PC-3 (cell line): ENCODE measurements around the gene OLFM4. TPM values are rescaled to one million over a fixed set of nuclear protein-coding genes. Genes with fewer than 3 reads are reported as not detected.
A peak's percentile ranks its signal among the peaks of the same experiment; 100 is the strongest.

ENCODE experiments used
- ATAC-seq: fragments of 200-7000 bp; cut with Tn5 transposase; 2 replicates; pipeline ENCODE4 v1.9.1; 2020; ENCODE audit warnings: mild to moderate bottlenecking, moderate library complexity
- Bru-seq: library from RNA; stranded (reverse); fragments of 400-500 nt; gene quantifications from one replicate; lab custom pipeline; 2021; lab: Mats Ljungman, UMichigan
- BruChase-seq, 2 experiments: library from RNA; stranded (reverse); fragments of 400-500 nt; gene quantifications; one replicate each; lab custom pipeline; 2021; lab: Mats Ljungman, UMichigan
- BruUV-seq: library from RNA; stranded (reverse); fragments of 400-500 nt; replicated peaks from 2 replicates; lab custom pipeline; 2021; lab: Mats Ljungman, UMichigan
- CTCF ChIA-PET: fragments of 300-600 bp; sonication (Branson Sonifier 250); formaldehyde crosslinking; loops from one replicate; lab custom pipeline; 2022; ENCODE audit warnings: antibody characterized with exemption; lab: Charles Lee
- POLR2A ChIA-PET: fragments of 300-600 bp; sonication (Branson Sonifier 250); formaldehyde crosslinking; loops from one replicate; lab custom pipeline; 2022; ENCODE audit warnings: antibody characterized with exemption; ENCODE audit not compliant: unreplicated experiment; lab: Charles Lee
- DNase-seq: peaks from one replicate; pipeline ENCODE4 v3.0.0-alpha.2; 2015
- H2AFZ ChIP-seq: fragments of 300-600 bp; sonication (generic); 2 replicates; pipeline ENCODE4 v1.6.0; 2016; ENCODE audit warnings: antibody characterized with exemption, low read length
- H3F3A ChIP-seq: fragments of 300-600 bp; sonication (generic); one replicate; pipeline ENCODE4 v1.6.0; 2017; ENCODE audit warnings: antibody characterized with exemption, low read length, control low read depth, mild to moderate bottlenecking; ENCODE audit not compliant: unreplicated experiment
- H3K27ac ChIP-seq: fragments of 300-600 bp; sonication (generic); 2 replicates; pipeline ENCODE4 v1.5.1; 2016; ENCODE audit warnings: mild to moderate bottlenecking, low read length
- H3K27me3 ChIP-seq: fragments of 300-600 bp; sonication (generic); 2 replicates; pipeline ENCODE4 v1.6.1; 2016; ENCODE audit warnings: low read length, mixed read lengths
- H3K36me3 ChIP-seq: fragments of 300-600 bp; sonication (generic); 2 replicates; pipeline ENCODE4 v1.6.1; 2016; ENCODE audit warnings: low read depth, mixed run types, low read length, mixed read lengths
- H3K4me1 ChIP-seq: fragments of 300-600 bp; sonication (generic); 2 replicates; pipeline ENCODE4 v1.5.1; 2016; ENCODE audit warnings: low read length; ENCODE audit not compliant: insufficient read depth
- H3K4me2 ChIP-seq: fragments of 300-600 bp; sonication (generic); 2 replicates; pipeline ENCODE4 v1.6.0; 2016; ENCODE audit warnings: low read length
- H3K4me3 ChIP-seq: fragments of 300-600 bp; sonication (generic); 2 replicates; pipeline ENCODE4 v1.5.1; 2016; ENCODE audit warnings: mild to moderate bottlenecking, low read length, mixed read lengths
- H3K79me2 ChIP-seq: fragments of 300-600 bp; sonication (generic); 2 replicates; pipeline ENCODE4 v1.6.1; 2017; ENCODE audit warnings: low read length, mixed read lengths
- H3K9ac ChIP-seq: fragments of 300-600 bp; sonication (generic); 2 replicates; pipeline ENCODE4 v1.6.0; 2016; ENCODE audit warnings: mild to moderate bottlenecking, low read length
- H3K9me2 ChIP-seq: fragments of 300-600 bp; sonication (generic); replicated peaks from 2 replicates; pipeline ENCODE4 v1.6.1; 2016; ENCODE audit warnings: mixed run types, low read length, mixed read lengths
- H3K9me3 ChIP-seq: fragments of 300-600 bp; sonication (generic); 2 replicates; pipeline ENCODE4 v1.6.1; 2016; ENCODE audit warnings: low read length, mixed read lengths
- H4K20me1 ChIP-seq: fragments of 300-600 bp; sonication (generic); 2 replicates; pipeline ENCODE4 v1.6.1; 2016; ENCODE audit warnings: low read length, mixed read lengths
- CTCF ChIP-seq: fragments of 300-600 bp; sonication (generic); conservative IDR thresholded peaks from 2 replicates; pipeline ENCODE4 v1.5.1; 2017; ENCODE audit warnings: antibody characterized with exemption, low read depth, mild to moderate bottlenecking, low read length
- EZH2 ChIP-seq: fragments of 300-600 bp; sonication (generic); IDR thresholded peaks from one replicate; pipeline ENCODE4 v1.6.1; 2017; ENCODE audit warnings: antibody characterized with exemption, mild to moderate bottlenecking, low read length; ENCODE audit not compliant: unreplicated experiment
- EZH2phosphoT487 ChIP-seq: fragments of 300-600 bp; sonication (generic); IDR thresholded peaks from 2 replicates; pipeline ENCODE4 v1.6.1; 2018; ENCODE audit warnings: mild to moderate bottlenecking, antibody characterized with exemption, low read length, borderline replicate concordance
- intact Hi-C: fragments of 100-400 bp; cut with micrococcal nuclease; formaldehyde crosslinking; loops from 2 replicates; pipeline ENCODE4 v1.9.0; 2023
- long read RNA-seq: library from polyadenylated mRNA; unstranded; transcript quantifications from one replicate; pipeline ENCODE4 v2.0.0, GENCODE V29; 2021; ENCODE audit not compliant: unreplicated experiment
- total RNA-seq: library from RNA; depleted of rRNA; stranded (reverse); fragments of >200 nt; gene quantifications from 2 replicates; pipeline ENCODE4 v1.2.3, GENCODE V29; 2014; rRNA removed

Gene OLFM4
- total RNA-seq (not detected in 2 replicates), Bru-seq, nascent RNA (not detected), BruChase-seq, experiment 1, labeled RNA remaining after a 6-hour chase (not detected), BruChase-seq, experiment 2, labeled RNA remaining after a 2-hour chase (not detected)
- long read RNA-seq = 0 reads

- BruUV-seq = no TSS peak
- ChIA-PET POLR2A (no interaction called here), CTCF (no interaction called here)
- Histone ChIP-seq H3K36me3 (no peaks in the 10 kb centered on the region), H3K9ac (no peak within 1 kb of the TSS), H3F3A (no peaks in the 10 kb centered on the region), H3K27me3 (no peaks in the 10 kb centered on the region), H3K4me1 (no peaks in the 10 kb centered on the region), H3K4me3 (no peak within 1 kb of the TSS), H3K9me2 (no peaks in the 10 kb centered on the region), H3K9me3 (no peaks in the 10 kb centered on the region), H3K27ac (no peak within 1 kb of the TSS), H2AFZ (no peak within 1 kb of the TSS), H3K4me2 (no peak within 1 kb of the TSS), H4K20me1 (no peaks in the 10 kb centered on the region), H3K79me2 (no peaks in the 10 kb centered on the region)
- DNase-seq (no peak), ATAC-seq (no peak)
- TF ChIP-seq CTCF (no peak), EZH2 (no peak), EZH2phosphoT487 (no peak)
- intact Hi-C loops = no loop called here
These were observed at the start of gene OLFM4 for GRCh38 chr13:53028637-53029203. OLFM4 (plus strand) TSS chr13:53028813; CDS start chr13:53028837, 24 bp downstream.

GRCh38 chr13:52978989-52979388 is 49.6 kb upstream of the OLFM4 start:
- Histone ChIP-seq H3K27ac (no peak overlapping the region), H3K9ac (no peak overlapping the region), H2AFZ (no peak overlapping the region), H3K36me3 (no peaks in the 10 kb centered on the region), H3F3A (no peaks in the 10 kb centered on the region), H4K20me1 (no peaks in the 10 kb centered on the region), H3K9me2 (no peaks in the 10 kb centered on the region), H3K4me3 (no peak overlapping the region), H3K79me2 (no peaks in the 10 kb centered on the region), H3K9me3 (no peaks in the 10 kb centered on the region), H3K4me1 (no peaks in the 10 kb centered on the region), H3K4me2 (no peak overlapping the region), H3K27me3 (no peaks in the 10 kb centered on the region)
- ATAC-seq (no peak), DNase-seq (no peak)
- POLR2A ChIA-PET = no interaction called here
- BruUV-seq = no TSS peak
- CTCF ChIA-PET = no interaction called here
- no peak for TF ChIP-seq EZH2phosphoT487
- TF ChIP-seq EZH2 = no peak
- TF ChIP-seq CTCF = no peak
- intact Hi-C loops = no loop called here

GRCh38 chr13:52980695-52981094 is 47.9 kb upstream of the OLFM4 start:
- Histone ChIP-seq H3K9me2 (no peaks in the 10 kb centered on the region), H4K20me1 (no peaks in the 10 kb centered on the region), H3K9me3 (no peaks in the 10 kb centered on the region), H3K4me1 (no peaks in the 10 kb centered on the region), H2AFZ (no peak overlapping the region), H3K4me2 (no peak overlapping the region), H3K79me2 (no peaks in the 10 kb centered on the region), H3K27me3 (no peaks in the 10 kb centered on the region), H3K4me3 (no peak overlapping the region), H3K36me3 (no peaks in the 10 kb centered on the region), H3K9ac (no peak overlapping the region), H3F3A (no peaks in the 10 kb centered on the region), H3K27ac (no peak overlapping the region)
- no peak for TF ChIP-seq EZH2phosphoT487
- no peak for TF ChIP-seq EZH2
- no peak for TF ChIP-seq CTCF
- no TSS peak for BruUV-seq
- intact Hi-C loops = no loop called here
- ChIA-PET POLR2A (no interaction called here), CTCF (no interaction called here)
- peak; percentile 2 for DNase-seq
- ATAC-seq = no peak
